NCI-H2171 (cell line): ENCODE results near the gene SNCAIP.
"Not testable (repeated sequence)": the region's sequence is repeated elsewhere in the genome, so short reads cannot be mapped to it uniquely, and the experiment has no call there.

Experiments
- DNase-seq: peaks from one replicate; lab custom pipeline; 2025; lab: John Stamatoyannopoulos, UW

Gene SNCAIP

DNA sequence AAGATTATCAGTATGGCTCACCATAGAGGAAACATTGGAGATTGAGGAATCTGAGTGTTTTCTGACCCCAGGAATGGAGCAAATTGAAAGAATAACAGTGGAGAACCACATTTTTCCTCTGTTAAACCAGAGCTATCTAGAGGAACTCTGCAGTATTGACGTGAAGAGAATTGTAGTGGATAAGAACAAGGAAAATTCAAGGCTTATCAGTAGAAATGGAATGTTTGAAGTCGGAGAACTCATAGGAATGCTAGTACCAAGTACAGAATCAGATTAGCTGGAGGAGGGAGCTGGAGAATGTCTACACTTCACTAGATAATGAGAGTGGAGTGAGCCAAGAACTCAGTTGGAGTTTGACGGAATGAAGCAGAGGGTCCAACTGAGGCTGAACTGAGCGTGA, 50.3 kb downstream of the SNCAIP start:
- DNase-seq = no peak

DNA sequence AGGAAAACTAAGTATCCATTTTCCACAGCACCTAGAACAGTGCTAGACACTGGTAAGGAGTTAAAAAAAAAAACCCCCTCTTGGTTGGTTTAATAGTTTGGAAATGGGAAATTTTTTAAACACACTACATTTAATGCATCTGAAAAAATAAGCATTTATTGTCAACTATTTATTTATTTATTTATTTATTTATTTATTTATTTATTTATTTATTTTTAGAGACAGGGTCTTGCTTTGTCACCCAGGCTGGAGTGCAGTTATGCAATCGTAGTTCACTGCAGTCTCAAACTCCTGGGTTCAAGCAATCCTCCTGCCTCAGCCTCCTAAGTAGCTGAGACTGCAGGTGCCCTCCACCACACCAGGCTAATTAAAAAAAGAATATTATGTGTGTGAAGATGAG, 51.6 kb downstream of the SNCAIP start:
- DNase-seq = no peak

DNA sequence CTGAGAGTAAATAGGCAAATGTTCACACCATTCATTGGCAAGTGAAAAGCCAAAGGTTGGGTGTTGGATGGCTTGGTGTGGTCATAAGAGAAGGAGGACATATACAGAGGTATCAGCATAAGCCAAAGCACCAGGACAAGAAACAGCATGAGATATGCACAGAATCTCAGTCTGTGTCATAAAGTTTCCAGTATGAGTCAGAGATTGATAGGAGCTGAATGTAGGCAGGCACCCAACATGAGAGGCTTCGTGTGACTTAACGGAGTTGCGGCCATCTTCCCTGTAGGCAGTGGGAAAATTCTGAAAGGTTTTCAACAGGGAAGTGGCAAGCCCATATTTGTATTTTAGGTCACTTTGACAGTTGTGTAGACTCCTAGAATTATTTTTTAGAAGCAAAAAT, 54.5 kb downstream of the SNCAIP start:
- no peak for DNase-seq

DNA sequence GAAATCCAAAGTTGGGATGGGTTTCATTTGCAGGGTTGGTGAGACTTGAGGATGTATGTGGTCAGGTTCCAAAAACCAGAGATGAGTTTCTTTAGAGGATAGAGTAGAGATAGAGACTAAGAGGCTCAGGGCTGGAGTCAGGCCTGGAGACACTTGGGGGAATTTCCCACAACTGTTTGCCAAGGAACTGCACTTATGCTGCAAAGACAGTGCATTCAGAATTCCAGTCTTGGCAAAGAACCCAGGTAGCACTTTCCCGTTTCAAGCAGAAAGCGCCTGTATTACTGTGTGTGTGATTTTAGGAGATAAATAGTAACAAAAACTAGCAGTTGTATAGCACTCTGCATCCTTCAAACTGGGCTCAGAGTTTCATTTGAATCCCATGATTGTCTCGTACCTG, 55.4 kb downstream of the SNCAIP start:
- no peak for DNase-seq

DNA sequence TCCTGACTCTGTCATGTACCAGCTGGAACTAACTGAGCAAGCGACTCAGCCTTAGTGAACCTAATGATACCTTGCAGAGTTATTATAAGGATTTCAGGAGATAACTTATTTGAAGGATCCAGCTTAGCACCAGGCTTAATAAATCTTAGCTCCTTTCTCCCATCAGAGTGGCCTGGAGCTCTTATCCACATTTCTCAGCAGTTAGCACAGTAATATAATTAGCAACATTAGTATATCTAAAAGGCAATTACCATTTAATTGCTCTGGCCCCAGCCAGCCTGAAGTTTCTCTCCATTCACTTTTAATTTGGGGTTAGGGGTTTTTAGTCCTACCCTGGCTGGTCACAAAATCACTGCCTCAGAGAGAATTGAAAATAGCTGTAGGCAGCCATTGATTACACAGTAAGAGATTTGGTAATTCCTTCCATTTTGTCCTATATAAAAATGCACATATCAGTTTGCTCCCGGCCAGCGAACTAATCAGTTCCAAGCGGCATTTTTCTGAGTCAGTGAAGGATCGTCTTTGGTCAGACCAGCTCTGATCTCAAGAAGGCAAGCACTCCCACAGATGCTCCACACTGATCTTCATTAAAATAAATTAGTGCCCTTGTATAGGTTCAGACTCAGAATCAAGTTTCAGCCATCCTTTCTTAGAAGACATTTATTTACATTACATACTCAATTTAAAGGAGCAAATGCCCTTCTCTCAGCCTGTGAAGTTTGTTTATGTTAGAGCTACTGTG, 56.6 kb downstream of the SNCAIP start:
- DNase-seq = no peak

DNA sequence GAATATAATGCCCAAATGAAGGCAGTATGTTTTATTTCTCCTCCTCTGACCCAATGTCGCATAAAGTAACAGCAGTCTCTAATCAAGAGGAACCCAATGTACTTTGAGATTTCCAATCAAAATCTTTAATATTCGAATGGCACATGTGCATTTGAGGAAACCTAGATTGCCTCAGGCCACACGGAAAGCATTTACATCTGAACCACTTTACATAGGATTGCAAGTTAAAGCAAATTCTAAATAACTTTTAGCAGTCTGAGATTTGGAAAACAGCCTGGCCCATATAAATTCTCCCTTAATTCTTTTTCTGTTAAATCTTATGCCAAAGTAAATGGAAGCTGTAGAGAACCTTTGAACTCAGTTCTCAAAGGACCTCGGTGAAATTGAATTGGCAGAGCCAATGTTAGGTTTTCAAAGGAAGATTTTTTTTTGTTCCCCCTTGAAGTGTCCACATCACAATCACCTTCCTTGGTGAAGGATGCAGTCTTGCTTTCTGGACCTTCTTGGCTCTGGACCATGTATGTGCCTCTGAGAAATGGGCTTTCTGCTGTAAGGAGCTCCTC, 57.3 kb downstream of the SNCAIP start:
- no peak for DNase-seq

DNA sequence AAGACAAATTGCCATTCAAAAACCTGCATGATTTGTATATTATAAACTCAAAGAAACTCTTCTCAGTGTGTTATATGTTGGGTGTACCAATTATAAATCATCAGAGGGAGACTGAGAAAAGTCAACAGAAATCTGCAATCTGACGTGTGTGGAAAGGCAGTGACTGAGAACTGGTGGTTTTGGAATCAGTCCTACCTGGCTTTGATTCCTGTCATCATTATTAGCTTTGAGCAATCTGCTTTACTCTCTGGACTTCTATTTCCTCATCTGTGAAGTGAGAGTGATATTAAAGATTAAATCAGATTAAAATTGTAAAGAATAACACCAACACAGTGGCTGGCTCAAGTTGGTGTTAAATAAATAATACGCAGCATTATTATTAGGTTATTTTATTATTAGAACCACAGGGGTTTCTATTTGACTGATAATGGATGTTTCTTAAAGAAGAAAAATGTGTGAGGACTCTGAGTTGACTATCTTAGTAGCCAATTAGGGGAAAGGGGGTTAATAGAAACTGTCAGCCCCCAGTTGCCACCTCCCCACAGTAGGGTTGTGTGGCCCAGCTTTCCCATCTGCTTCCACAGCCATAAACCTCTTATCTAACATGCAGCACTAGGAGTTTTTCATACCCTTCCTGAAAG, 59.6 kb downstream of the SNCAIP start:
- no peak for DNase-seq

DNA sequence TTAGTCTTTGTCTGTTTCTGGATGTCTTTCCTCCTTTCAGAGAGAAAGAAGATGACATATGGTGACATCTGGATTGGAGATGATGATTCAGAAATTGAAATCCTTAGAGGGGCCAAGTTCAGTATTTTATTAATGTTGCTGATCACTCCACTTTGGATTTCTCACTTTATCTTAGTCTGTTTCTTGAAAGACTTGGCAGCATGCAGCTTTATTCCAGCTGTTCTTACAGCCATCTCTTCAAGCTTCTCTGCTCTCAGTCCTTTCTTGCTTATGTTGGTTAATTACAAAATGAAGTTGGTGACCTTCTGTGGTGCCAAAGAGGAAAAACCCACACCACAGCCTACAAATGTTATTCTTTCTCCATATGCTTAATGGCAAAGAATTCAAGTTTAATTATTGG, 62.1 kb downstream of the SNCAIP start:
- no peak for DNase-seq

DNA sequence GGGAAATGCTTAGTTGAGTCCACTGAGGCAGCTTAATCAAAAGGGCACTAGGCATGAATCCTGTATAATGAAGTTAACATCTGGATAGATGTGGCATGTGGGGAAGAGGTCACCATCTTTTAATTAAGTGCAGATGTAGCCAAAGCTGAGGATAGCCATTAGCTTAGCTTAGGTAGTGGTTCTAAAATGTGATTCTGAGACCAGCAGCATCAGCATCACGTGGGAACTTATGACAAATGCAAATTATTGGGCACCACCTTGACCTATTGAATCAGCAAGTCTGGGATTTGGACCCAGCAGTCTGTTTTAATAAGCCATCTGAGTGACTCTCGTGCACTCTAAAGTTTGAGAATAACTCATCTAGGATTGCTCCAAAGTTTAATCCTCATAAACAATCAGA, 63.8 kb downstream of the SNCAIP start:
- DNase-seq = no peak

DNA sequence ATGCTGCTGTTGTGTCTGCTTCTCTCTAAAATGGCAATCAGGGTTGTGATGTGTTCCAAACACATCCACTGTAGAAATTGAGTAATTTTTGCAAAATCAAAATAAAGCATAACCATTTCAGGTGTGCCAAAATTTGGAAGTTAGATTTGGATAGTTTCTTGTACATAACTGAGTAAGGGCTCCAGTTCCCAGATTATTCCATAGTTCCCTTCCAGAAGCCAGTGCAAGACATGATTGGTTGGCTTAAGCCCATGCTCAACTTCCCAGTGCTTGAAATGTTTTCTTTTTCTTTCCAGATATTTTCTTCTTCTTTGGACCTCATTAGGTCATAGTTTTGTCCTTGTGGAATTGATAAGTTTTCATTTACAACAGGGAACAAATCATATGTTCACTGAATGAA, 64.2 kb downstream of the SNCAIP start:
- DNase-seq = no peak

DNA sequence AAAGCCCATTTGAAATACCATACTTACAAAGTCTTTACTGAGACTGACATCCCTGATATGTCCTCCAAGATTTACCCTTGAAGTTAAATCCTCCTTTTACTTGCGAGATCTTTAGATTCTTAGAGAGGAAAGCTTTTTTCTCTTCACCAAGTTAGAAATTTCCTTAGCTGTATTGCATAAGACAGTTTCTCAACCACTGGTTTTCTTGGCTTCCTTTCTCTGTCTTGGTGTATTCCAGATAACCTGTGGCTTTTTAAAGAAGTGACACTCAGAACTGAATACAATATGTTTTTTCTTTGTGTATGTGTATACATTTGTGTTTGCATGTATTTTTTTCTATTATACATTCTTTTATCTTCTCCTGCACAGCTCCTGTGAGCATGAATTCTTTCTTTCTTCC, 65.0 kb downstream of the SNCAIP start:
- no peak for DNase-seq

DNA sequence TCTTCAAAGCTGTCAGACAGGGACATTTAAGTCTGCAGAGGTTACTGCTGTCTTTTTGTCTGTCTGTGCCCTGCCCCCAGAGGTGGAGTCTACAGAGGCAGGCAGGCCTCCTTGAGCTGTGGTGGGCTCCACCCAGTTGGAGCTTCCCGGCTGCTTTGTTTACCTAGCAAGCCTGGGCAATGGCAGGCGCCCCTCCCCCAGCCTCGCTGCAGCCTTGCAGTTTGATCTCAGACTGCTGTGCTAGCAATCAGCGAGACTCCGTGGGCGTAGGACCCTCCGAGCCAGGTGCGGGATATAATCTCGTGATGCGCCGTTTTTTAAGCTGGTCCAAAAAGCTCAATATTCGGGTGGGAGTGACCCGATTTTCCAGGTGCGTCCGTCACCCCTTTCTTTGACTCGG, 70.9 kb downstream of the SNCAIP start:
- DNase-seq = not testable (repeated sequence)

DNA sequence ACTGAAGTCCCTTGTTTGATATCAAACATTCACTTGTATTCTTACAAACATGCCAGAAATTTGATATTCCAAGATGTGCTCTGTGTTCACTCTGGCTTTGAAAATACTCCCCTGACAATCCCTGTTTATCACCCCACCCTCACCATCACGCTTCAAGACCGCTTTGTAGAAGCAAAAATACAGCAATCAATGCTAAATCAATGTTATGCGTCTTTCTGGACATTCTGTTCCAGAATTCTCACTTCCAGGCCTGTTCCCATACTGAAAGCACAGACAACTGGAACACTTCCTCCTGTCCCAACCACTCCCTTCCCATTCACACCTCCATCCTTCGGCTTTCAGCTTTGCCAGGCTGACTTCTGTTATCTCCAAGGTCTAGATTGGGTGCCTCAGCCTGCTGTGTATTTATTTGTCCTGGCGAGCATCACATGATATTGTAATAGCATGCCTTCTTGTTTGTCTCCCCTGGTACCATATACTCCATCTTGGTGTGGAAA, 72.8 kb downstream of the SNCAIP start:
- DNase-seq = no peak

DNA sequence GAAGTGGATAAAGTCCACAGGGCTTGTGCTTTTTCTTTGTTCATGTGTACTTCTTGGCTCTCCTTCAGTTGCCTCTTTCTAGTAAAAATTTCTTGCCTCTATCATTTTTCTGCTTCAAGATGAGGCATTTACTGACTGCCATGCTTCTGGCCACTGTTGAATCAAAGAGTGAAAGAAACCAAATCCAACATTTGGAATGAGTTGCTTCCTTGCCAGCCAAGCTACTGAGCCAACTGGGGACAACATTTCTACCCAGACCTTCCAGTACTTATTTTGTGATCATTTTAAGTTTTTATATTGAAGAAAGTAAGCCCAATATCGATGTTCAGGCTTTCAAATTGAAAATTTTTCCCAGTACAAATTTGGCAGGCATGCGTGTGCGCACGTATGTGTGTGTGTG, 73.2 kb downstream of the SNCAIP start:
- DNase-seq = no peak

DNA sequence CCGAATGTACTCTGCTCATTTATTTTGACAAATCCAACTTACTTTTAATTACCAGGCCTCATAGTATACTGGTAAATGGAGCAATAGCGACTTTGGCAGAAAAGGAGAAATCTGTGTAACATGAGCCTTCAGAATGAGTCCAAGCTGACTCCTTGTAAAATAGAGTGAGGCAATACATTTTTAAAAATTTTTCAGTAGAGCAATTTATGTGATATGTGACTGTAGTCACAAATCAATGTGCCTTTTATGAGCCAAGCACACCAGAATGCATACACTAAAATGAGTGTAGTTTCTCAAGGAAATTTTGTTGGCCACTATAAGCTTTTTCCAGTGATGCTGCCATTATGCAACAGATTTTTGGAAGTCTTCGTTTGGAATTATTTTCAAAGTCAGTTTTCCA, 73.8 kb downstream of the SNCAIP start:
- DNase-seq = no peak

DNA sequence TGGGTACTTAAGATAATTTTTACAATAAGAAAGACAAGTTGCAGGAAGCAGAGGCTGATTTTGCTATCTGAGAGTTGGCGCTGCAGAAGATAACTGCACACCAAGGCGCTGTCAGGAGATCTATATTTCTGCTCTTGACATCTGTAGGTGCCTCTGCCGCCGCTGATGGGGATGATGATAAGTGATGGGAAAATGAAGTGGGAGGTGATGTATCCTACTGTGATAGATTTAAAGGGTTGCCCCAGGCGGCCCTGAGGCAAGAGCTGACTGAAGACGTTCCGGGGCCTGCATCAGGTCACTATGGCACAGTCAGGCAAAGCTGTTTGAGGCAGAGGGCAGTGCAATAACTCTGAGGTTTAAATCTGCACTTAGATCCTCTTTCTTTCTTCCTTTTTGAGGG, 78.1 kb downstream of the SNCAIP start:
- no peak for DNase-seq

DNA sequence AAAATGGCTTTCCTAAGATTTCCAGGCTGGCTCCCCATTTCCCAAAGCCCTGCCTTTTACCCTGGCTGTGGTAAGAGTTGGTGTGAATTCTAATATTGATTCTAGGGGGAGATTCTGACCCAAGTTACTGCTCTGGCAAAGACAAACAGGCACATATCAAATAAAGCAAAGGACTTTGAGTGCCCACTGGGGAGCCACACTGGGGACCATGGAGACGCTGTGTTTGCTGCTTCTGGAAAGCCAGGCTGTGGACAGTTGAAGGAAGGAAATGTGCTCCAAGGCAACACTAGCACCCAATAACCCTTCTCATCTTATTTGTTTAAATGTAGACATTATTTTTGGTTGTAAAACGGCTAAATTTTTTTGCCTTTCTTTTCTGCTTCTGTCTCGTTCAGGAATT, 78.7 kb downstream of the SNCAIP start:
- DNase-seq = no peak

DNA sequence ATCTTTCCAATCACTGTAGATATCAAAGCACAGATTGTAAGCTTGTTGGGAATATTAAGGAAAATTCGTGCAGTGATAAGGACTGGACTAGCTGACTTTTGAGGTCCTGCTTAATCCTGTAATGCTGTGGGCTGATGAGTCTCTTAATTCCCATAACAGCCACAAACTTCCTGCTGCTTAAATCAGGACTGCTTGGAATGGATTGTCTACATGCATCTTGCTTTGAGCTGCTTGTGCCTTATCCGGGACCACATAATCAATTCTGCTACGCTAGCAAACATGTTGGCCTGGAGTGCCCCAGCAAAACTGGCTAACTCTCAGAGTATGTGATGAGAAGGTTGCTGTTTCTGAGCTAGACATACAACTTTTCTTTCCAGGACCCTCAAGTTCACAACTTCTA, 79.6 kb downstream of the SNCAIP start:
- DNase-seq = no peak

DNA sequence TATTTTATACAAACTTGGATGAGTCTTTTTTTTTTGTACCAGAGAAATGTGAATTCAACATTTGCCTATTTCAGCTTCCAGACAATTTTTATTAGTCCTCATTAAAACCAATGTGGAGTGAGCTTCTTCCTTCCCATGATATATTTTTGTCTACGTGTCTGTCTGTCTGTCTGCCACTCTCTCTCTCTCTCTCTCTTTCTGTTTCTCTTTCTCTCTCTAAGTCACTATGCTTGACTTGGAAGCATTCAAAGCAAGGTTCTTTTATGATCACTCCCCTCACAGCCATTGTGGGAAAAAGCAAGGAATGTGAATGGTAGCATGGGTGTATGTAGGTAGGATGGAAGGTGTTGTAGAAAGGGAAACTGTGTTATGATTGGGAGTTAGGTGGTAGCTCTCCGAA, 80.2 kb downstream of the SNCAIP start:
- no peak for DNase-seq

DNA sequence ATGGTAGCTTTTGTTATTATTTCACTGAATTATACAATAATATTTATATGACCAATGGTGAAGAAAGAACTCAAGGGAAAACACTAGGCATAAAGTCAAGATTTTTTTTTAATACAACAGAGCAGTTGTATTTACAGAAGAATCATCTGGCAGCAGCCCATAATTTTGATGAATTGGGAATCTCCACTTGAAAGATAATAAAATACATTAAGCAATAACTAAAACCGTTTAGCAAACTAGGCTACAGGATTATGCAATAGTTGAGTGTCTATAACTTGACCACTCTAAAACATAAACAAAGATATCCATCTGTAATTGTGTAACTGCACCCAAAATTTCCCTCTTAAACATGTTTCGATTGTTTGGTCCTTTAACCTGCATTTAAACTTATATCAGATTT, 80.8 kb downstream of the SNCAIP start:
- DNase-seq = no peak

DNA sequence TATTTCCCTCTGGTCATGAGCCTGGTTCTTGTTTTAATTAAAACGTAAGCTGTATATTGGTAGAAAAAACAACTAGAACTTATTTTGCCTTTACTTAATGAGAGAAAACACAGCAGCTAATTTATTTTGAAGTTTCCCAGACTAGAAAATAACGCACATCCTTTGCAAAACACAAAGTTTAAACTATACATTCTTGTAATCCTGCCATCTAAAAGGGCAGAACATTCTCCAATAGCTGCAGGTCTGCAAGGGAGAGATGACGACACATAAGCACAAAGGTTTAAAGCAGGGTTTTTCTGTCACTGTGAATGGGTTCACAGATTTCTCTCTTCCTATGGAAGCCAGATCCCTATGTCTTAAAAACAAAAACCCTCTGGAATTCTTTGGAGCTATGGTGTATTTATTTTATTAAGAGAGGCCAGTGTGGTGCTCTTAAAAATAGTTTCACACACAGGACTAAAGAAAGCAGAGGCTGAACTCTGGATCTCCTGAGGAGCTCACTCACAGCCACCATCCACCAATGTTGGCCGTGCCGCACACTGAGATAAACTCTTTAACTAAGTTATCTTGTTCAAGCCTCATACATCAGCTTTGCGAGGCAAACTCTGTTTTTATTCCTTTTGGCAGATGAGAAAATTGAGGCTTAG, 82.4 kb downstream of the SNCAIP start:
- DNase-seq = no peak

DNA sequence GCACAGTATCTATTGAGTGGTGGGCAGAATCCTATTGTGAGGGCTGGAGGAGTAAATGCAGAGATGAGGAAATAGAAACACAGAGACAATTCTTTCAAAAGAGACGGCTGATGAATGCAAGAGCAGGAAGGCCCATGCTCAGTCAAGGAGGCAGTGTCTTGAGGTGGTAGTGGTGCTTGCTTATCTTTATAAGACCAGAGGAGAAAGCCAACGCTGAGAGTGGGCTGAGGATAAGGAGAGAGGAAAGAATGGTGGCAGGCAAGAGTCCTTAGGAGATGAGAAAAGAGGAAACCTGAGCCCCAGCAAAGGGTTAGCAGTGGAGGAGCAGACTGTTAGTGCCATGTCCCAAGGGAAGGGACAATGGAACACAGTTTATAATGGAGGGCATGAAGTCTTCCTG, 86.0 kb downstream of the SNCAIP start:
- no peak for DNase-seq

DNA sequence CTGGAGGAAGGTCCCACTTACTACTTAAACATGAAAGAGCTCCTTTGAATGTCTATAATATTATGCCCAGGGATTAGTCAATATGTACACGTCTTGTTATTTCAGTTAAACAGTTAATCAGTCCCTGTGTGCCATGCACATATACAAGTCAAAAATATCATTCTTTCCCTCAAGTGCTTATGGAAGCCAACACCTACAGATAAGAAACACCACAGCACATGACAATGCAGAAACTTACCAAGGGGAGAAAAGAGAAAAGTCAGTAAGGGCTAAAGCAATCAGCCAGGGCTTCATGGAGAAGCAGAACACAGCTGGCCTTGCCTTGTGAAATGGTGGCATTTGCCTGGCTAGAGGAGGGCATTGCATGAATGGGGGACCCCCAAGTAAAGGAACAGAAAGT, 88.3 kb downstream of the SNCAIP start:
- DNase-seq = no peak
